Lower leg skin (tissue), 3 donors: ENCODE results near the gene ASB13.

Experiments
- CTCF ChIP-seq, 3 donors: fragments of 450-650 bp; IDR thresholded peaks; one replicate each; pipeline ENCODE4 v1.5.1; 2016; ENCODE audit warnings: antibody characterized with exemption in 3 of 3, mild to moderate bottlenecking in 3 of 3, moderate library complexity in 2 of 3
- POLR2A ChIP-seq, 2 donors: fragments of 450-650 bp; IDR thresholded peaks; one replicate each; pipeline ENCODE4 v1.6.1; 2016 to 2017; ENCODE audit warnings: antibody characterized with exemption in 2 of 2, mild to moderate bottlenecking in 1 of 2, moderate library complexity in 1 of 2

DNA sequence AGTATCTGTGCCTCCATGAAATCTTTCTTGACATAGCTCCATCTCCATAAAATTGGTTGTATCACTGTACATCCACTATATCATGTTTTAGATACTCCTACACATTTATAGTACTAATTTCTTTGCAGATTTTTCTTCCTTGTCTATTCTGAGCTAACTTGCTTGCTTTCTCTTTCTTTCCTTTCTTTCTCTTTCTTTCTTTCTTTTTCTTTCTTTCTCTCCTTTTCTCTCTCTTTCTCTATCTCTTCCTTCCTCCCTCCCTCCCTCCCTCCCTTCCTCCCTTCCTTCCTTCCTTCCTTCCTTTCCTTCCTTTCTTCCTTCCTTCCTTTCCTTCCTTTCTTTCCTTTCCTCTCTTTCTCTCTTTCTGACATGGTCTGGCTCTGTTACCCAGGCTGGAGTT, 42.0 kb upstream of the ASB13 start:
- TF ChIP-seq POLR2A (IDR thresholded peaks at IDR 0.05) (no peak), CTCF (IDR thresholded peaks at IDR 0.05) (no peak)
